ENCODE results near the gene MTA1. TPM values are rescaled to one million over a fixed set of nuclear protein-coding genes. Genes with fewer than 3 reads are reported as not detected.
A peak's percentile ranks its signal among the peaks of the same experiment; 100 is the strongest.

Gene MTA1
- total RNA-seq, 1 experiment from 2014 or later = 20.3 TPM

- no peak for DNase-seq (ENCODE audit: low read depth)
Measured at GRCh38 chr14:105496831-105497591, 77.4 kb downstream of the MTA1 start.

DNA sequence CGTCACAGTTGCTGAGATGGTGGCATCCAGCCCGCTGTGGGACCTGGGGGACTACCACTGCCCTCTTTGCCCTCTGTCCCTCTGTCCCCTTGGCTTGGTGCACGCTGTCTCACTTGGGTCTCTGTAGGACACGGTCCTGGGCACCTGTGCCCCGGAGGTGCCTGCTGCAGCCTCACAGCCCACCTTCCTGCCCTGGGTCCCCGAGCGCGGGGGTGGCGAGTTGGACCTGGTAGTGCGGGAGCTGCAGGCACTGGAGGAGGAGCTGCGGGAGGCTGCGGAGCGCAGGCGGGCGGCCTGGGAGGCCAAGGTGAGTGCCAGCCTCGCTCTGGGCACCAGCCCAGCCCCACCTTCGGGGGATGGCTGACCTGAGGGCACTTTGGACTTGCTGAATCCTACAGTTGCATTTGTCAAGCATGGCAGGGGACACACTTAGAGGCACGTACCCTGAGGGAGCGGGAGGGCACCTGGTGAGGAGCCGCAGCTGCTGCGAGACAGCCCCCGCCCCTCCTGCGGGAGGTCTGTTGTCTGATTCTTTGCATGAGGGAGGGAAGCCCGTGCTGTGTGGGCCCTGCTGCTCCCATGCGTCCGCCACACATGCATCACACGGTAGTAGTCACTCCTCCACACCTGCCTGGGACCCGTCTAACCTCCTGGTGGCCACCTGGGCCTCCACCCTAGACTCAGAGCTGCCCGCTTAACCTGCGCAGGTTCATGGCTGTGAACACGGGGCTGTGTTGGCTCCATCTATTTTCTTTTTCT lies 78.2 kb downstream of the MTA1 start:
- DNase-seq (ENCODE audit: low read depth) = no peak

GRCh38 chr14:105498430-105499255 lies 79.0 kb downstream of the MTA1 start:
- DNase-seq (ENCODE audit: low read depth) = no peak

DNA sequence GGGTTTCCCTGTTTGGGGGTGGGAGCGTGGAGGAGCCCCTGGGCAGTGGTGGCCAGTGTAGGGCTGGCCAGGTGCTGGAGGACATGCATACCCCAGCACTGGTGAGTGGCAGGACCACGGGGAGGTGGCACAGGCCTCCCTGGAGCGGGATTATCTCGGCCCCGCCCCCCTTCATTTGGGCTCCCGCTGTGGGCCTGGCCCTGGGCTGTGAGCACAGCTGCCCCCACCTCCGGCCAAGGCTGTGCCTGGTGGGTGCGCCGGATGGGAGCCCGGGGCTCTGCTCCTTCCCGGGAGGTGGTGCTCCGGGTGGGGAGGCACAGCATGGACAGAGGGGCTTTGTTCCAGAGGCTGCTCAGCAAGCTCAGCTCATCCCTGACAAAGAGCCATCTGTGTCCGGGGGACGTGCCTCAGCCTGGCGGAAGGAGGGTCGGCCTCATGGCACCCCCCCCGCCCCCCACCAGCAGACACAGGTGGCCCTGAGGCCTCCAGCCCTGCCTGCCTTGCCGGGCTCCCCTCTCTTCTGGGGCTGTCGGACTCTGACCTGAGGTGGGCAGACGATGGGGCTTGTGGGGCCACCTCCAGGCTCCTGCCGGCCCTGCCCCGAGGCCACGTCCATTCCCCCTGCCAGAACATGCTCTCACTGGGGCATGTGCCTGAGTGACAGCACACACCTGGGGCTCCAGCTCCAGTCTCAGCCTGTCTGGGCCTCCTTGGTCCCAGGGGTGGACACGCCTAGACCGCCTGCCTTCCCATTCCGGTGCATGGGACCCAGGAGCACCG lies 79.8 kb downstream of the MTA1 start:
- no peak for DNase-seq (ENCODE audit: low read depth)

GRCh38 chr14:105500036-105500725 lies 80.6 kb downstream of the MTA1 start:
- DNase-seq (ENCODE audit: low read depth) = no peak

GRCh38 chr14:105500726-105501101 lies 81.1 kb downstream of the MTA1 start:
- no peak for DNase-seq (ENCODE audit: low read depth)

DNA sequence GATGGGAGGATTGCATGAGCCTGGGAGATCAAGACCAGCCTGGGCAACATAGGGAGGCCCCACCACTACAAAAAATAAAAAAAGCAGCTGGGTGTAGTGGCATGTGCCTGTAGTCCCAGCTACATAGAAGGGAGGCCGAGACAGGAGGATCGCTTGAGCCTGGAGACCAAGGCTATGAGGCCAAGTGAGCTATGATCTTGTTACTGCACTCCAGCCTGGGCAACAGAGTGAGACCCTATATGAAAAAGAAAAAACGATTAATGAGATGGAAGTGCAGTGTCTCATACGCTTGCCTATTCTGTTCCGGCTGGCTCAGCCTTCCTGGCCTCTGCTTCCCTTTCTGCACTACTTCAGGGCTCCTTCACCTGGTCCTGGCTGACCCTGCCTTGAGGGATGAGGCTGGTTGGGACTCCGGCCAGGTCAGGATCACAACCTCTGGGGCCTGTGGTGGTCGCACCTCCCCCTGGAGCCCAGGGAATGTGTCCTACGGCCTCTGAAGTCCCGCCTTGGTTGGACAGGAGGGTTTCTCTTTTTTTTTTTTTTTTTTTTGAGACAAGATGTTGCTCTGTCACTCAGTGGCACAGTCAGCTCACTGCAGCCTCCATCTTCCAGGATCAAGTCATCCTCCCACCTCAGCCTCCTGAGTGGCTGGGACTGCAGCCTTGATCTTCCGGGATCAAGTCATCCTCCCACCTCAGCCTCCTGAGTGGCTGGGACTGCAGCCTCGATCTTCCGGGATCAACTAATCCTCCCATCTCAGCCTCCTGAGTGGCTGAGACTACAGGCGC lies 82.1 kb downstream of the MTA1 start:
- no peak for DNase-seq (ENCODE audit: low read depth)

DNA sequence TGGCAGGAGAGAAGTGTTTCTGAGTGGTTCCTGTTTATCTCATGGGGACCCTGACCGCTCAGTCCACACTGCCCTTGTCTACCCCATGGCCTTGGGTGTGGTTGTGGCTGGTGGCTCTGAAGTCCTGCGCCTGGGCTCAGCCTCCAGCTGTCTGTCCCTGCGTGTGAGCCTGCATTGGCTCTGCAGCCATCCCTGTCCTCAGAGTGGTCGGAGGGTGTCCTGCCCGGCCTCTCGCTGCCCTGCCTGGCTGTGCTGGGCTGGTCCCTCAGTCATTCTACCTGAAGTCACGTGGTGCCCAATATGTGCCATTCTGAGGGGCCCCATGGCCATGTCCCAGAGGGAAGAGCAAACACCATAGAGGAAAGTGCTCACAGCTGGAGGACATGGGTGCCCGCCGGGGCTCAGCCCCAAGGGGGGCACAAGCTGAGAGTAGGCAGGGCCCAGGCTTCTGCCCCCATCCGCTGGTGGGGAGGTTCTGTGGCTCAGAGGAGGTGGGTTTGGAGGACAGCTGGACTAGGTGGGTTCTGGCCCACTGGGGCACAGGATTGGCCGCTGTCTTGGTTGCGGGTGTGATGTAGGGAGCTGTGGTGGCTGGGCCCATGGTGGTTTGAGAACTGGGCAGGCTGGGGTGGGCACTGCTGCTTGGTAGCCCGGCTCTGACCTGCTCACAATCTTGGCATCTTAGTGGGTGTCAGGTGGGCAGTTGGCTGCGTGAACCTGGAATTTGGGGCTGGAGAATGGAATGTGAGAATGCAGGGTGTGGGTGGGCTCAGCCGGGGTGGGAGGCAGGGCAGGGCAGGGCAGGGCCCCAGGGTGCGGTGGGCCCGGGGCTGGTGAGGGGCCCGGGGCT lies 83.0 kb downstream of the MTA1 start:
- DNase-seq (ENCODE audit: low read depth) = no peak

- DNase-seq (ENCODE audit: low read depth) = no peak
Measured at GRCh38 chr14:105503296-105503640, 83.6 kb downstream of the MTA1 start.

GRCh38 chr14:105503935-105504692 lies 84.5 kb downstream of the MTA1 start:
- no peak for DNase-seq (ENCODE audit: low read depth)

GRCh38 chr14:105505101-105505500 lies 85.5 kb downstream of the MTA1 start:
- no peak for DNase-seq (ENCODE audit: low read depth)

GRCh38 chr14:105507247-105507646 lies 87.6 kb downstream of the MTA1 start:
- DNase-seq (ENCODE audit: low read depth) = no peak

DNA sequence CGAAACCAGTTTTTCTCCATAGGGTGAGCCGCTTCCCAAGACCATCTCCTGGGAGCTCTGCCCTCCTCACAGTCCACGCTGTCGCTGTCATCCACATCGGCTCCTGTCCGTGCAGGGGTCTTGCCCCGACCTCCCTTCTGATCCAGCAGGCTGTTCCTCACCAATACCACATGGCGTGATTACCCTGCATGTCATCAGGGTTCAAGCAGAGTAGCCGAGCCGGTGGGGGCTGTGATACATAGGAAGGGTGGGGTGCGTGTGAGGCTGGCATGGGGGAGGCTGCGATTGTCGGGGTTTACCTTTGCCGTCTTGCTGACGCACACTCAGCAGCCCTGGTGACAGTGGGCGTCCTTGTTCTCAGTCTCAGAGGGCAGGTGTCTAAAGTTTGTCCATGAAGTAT lies 88.4 kb downstream of the MTA1 start:
- DNase-seq (ENCODE audit: low read depth) = no peak

- DNase-seq (ENCODE audit: low read depth) = no peak
Measured at GRCh38 chr14:105508601-105509000, 89.0 kb downstream of the MTA1 start.

GRCh38 chr14:105517096-105517495 lies 97.5 kb downstream of the MTA1 start:
- peak; percentile 39 for DNase-seq (ENCODE audit: low read depth)

GRCh38 chr14:105519946-105520698 lies 100.5 kb downstream of the MTA1 start:
- DNase-seq (ENCODE audit: low read depth) = no peak

Measured in M059J (cell line).